ENCODE results near the gene UBE2S. TPM values are rescaled to one million over a fixed set of nuclear protein-coding genes. Genes with fewer than 3 reads are reported as not detected.
"Not testable (repeated sequence)": the region's sequence is repeated elsewhere in the genome, so short reads cannot be mapped to it uniquely, and the experiment has no call there.

The UBE2S gene
- total RNA-seq, 2 donors from 2014 or later = 183 to 343 TPM

DNA sequence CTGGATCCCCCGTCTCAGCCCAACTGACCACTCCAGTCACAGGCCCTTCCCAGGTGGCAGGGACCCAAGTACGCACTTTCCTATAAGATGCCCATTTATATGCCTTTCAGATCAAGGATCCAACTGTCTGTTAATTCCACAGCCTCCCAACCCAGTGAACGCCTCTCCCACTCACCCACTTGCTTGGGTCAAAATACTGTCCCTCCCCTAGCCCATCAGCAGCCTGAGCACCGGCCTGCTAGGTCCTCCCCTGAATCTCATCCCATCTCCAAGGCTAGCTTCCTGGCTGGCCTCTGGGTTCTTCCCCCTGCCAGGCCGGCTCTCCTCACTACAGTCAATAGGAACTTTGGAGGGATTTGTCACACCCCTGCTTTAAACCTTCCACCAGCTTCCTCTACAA lies 1.9 kb downstream of the UBE2S start:
- ATAC-seq (replicated peaks) = no peak
- H3K27ac Mint-ChIP-seq = peak overlapping the region; percentile 90
- H3K27me3 Mint-ChIP-seq = no peaks in the 10 kb centered on the region
- peak overlapping the region; percentile 97 for H3K4me3 Mint-ChIP-seq
- peaks cover 14% of the 10 kb centered on the region for H3K4me1 Mint-ChIP-seq
- H3K9me3 Mint-ChIP-seq = no peaks in the 10 kb centered on the region
- peaks cover 72% of the 10 kb centered on the region for H3K36me3 Mint-ChIP-seq (ENCODE audit: low read depth)

DNA sequence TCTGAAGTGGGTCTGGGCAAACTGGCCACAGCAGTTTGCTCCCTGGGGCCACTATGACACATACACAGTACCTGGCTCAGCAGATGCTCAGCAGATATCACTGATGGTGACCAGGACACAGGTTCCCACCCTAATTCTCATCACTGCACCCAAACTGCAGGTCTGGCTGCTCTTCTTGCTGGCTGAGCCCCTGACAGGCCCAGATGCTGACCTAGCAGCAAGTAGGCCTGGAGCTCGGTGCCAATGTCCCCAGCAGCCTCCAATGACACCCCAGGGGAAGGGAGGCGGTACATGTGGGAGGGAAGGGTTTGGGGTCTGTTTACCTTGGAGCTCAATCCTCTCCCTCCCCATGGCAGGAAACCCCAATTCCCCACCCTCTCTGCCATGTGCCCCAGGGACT lies 5.1 kb downstream of the UBE2S start:
- Mint-ChIP-seq H3K27me3 (no peaks in the 10 kb centered on the region), H3K9me3 (no peaks in the 10 kb centered on the region), H3K36me3 (ENCODE audit: low read depth) (peaks cover 70% of the 10 kb centered on the region), H3K4me3 (no peak overlapping the region), H3K27ac (no peak overlapping the region), H3K4me1 (peaks cover 23% of the 10 kb centered on the region)
- no peak for ATAC-seq (replicated peaks)

DNA sequence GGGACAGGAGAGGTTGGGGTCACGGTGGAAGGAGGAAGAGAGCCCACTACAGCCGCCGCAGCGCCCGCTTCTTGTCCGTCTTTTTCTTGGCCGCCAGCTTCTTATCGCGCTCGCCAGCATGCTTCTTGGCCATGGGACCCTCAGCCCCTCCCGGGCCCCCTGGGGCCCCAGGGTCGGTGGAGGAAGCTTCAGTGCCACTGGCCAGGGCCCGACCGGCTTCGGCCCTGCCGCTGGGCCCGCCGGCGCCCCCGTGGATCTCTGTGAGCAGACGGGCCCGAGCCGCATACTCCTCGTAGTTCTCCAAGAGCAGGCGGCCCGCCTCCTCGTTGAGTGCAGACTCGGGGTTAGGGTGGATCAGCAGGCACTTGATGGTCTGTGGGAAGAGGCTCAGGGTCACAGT lies 6.2 kb downstream of the UBE2S start:
- H3K9me3 Mint-ChIP-seq; H3K4me3 Mint-ChIP-seq; H3K27ac Mint-ChIP-seq; ATAC-seq (replicated peaks); H3K27me3 Mint-ChIP-seq: not testable (repeated sequence)
- Mint-ChIP-seq H3K36me3 (ENCODE audit: low read depth) (peaks cover 59% of the 10 kb centered on the region), H3K4me1 (peaks cover 20% of the 10 kb centered on the region)

DNA sequence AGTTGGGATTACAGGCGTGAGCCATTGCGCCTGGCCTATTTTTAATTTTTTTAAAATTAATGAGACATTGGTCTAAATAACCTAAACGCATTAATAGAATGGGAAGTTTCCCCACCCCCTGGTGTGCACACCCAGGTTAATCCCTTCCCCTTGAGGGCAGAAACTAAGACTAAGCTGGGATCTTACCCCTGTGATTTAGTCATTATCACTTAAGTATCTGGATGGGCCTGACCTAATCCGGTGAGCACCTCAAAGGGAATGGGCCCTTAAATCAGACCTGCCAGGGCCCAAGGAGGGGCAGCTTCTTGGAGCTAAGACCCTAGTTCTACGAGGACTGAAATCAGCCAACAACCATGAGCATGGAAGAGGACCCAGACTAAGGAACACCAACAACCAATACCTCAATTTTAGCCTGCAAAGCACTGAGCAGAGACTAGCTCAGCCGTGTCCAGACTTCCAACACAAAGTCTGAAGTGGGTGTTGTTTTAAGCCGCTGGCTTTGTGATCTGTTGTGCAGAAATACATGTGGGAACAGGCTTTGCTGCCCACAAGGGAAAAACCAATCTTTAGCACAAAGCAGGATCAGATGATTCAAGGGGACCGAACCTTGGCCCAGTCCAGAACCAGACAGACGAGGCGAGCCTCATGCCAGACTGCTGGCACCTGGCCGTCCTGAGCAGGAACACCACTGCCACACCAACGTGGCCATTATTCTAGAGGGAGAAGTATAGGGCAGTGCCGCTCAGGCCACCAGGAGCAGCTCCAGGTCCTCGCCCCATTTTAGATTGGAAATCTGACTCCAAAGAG lies 7.1 kb downstream of the UBE2S start:
- Mint-ChIP-seq H3K27me3 (no peaks in the 10 kb centered on the region), H3K9me3 (no peaks in the 10 kb centered on the region)
- ATAC-seq (replicated peaks) = no peak

DNA sequence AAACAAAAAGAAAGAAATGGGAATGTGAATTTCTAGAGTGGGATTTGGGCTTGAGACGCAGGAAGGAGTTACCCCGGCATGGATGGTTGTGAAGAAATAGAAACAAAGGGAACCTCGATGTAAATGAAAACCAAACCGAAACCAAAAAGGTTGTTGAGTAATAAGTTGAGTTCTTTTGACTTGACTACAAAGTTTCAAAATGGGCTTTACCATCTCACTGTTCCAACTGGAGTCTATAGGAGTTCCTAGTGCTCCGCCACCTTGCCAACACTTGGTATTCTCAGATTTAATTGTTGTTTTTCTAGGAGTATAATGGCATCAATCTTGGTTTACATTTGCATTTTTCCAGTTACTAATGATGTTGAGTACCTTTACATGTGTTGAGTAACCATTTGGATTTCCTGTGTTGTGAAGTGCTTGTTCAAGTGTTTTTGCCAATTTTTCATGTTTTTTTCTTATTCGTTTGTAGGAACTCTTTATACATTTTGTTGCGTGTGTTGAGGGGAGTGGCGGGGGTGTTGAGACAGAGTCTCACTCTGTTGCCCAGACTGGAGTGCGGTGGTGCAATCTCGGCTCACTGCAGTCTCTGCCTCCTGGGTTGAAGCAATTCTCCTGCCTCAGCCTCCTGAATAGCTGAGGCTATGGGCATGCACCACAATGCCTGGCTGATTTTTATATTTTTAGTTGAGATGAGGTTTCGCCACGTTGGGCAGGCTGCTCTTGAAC lies 9.2 kb downstream of the UBE2S start:
- Mint-ChIP-seq H3K4me3 (peak overlapping the region; percentile 62), H3K36me3 (ENCODE audit: low read depth) (peaks cover 28% of the 10 kb centered on the region), H3K27ac (peak overlapping the region; percentile 81), H3K9me3 (no peaks in the 10 kb centered on the region), H3K4me1 (peaks cover 9% of the 10 kb centered on the region), H3K27me3 (no peaks in the 10 kb centered on the region)
- peak; percentile 92 for ATAC-seq (replicated peaks)

More for the DNA sequence above, 7.1 kb downstream of the UBE2S start:
- Mint-ChIP-seq H3K4me1 (peaks cover 11% of the 10 kb centered on the region), H3K27ac (no peak overlapping the region), H3K4me3 (no peak overlapping the region), H3K36me3 (ENCODE audit: low read depth) (peaks cover 50% of the 10 kb centered on the region)

DNA sequence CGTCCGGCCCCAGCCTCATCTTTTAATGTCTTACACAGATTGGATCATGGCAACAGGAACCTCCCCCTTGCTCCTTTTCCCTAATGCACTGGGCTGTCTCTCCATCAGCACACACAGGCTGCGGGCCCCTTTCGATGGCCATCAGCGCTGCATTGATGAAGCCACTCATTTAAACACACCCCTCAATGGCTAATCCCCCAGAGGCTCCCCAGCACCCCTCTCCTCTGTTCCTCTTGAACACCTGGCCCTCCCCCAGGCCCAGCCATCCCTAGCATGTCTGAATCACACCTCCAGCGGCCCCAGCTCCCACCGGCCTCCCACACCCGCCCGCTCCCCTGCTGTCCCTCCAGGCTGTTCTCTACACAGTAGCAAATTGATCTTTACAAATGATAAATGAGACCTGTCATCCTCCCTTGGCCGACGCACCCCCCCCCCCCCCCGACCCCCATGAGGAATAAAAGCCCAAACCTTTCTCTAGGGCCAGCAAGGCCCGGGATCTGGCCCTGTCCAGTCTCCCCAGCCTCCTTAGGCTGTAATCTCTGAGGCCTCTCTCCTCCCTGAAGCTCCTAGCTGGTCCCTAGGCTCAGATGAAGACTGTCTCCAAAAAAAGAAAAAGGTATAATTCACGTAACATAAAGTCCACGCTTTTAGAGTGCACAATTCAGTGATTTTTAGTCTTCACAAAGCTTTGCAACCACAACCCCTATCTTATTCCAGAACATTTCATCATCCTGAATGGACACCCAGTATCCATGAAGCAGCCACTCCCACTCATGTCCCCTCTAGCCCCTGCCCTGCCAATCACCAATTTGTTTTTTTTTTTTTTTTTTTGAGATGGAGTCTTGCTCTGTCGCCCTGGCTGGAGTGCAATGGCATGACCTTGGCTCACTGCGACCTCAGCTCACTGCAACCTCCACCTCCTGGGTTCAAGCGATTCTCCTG lies 14.5 kb downstream of the UBE2S start:
- Mint-ChIP-seq H3K27ac (no peak overlapping the region), H3K4me1 (peaks cover 13% of the 10 kb centered on the region), H3K27me3 (no peaks in the 10 kb centered on the region), H3K4me3 (no peak overlapping the region), H3K9me3 (no peaks in the 10 kb centered on the region), H3K36me3 (ENCODE audit: low read depth) (peaks cover 42% of the 10 kb centered on the region)
- ATAC-seq (replicated peaks) = no peak

DNA sequence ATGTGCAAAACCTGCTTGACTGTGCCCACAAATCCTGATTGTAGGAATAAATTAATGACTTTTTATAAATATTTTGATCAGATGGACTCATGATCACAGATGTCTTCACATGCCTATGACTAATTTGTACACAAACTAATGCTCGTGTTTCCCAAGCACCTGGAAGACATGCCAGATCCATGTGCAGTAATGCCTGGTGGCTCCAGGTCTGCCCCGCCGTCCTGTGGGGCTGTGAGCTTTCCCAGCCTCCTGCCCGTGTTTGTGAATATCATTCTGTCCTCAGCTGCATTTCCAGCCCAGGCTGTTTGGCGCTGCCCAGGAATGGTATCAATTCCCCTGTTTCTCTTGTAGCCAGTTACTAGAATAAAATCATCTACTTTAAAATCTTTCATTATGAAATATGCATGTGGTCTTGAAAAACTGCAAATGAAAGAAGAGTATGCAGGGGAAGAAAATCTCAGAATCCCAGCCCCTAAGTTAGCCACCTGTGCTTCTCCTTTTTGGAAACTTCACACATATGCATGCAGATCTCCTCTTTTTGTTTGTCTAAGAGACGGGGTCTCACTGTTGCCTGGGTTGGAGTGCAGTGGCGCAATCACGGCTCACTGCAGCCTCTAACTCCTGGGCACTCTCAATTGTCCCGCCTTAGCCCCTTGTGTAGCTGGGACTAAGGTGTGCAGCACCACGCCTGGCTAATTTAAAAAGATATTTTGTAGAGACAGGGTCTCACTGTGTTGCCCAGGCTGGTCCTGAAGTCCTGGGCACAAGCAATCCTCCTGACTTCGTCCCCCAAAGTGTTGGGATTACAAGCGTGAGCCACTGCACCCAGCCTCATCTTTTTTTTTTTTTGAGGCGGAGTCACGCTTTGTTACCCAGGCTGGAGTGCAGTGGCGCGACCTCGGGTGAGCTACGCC lies 15.6 kb downstream of the UBE2S start:
- Mint-ChIP-seq H3K9me3 (no peaks in the 10 kb centered on the region), H3K4me1 (peaks cover 10% of the 10 kb centered on the region), H3K27me3 (no peaks in the 10 kb centered on the region), H3K27ac (no peak overlapping the region), H3K36me3 (ENCODE audit: low read depth) (peaks cover 54% of the 10 kb centered on the region), H3K4me3 (no peak overlapping the region)
- no peak for ATAC-seq (replicated peaks)

DNA sequence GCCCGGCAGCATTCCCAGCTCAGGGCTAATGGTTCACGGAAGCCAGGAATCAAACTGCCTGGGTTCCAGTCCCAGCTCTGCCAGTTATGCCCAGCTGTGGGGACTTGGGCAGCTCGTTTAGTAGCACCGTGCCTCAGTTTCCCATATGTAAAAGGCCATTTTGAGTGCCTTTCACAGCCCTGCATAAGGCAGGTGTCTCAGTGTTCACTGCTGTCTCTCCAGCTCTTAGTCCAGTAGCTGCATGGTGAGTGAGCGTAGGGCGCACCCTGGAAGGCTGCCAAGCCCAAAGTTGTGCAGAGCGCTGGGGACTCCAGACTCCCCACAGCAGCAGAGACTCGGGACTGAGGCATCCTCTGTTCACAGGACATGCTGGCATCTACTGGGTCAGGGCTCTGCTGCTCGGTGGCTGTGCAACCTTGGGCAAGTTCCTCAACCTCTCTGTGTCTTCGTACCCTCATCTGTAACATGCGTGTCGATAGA lies 16.4 kb downstream of the UBE2S start:
- no peak overlapping the region for H3K4me3 Mint-ChIP-seq
- no peak for ATAC-seq (replicated peaks)
- H3K36me3 Mint-ChIP-seq (ENCODE audit: low read depth) = peaks cover 61% of the 10 kb centered on the region
- H3K27me3 Mint-ChIP-seq = no peaks in the 10 kb centered on the region
- peak overlapping the region; percentile 75 for H3K27ac Mint-ChIP-seq
- H3K4me1 Mint-ChIP-seq = peaks cover 14% of the 10 kb centered on the region
- no peaks in the 10 kb centered on the region for H3K9me3 Mint-ChIP-seq

DNA sequence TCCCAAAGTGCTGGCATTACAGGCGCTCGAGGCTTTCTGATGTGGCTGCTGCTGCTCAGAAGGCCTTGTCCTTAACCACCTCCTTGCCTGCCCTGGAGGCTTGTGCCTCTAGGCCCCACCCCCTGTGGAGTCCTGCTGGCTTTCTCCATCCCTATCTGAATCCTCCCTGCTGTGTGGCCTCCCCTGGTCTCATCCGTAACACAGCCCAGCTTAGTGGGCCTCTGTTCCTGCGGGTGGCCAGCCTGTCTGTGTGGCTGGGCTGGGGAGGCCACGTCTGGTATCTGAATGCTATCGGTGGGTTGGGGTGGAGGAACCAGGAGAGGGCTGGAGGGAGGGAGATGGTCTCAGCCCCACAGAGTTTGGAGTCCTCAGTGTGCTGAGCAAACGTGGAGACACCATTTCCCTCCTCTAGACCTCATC lies 17.1 kb downstream of the UBE2S start:
- Mint-ChIP-seq H3K4me3 (peak overlapping the region; percentile 100), H3K27me3 (no peaks in the 10 kb centered on the region), H3K9me3 (no peaks in the 10 kb centered on the region), H3K4me1 (peaks cover 14% of the 10 kb centered on the region), H3K36me3 (ENCODE audit: low read depth) (peaks cover 68% of the 10 kb centered on the region), H3K27ac (peak overlapping the region; percentile 75)
- no peak for ATAC-seq (replicated peaks)

DNA sequence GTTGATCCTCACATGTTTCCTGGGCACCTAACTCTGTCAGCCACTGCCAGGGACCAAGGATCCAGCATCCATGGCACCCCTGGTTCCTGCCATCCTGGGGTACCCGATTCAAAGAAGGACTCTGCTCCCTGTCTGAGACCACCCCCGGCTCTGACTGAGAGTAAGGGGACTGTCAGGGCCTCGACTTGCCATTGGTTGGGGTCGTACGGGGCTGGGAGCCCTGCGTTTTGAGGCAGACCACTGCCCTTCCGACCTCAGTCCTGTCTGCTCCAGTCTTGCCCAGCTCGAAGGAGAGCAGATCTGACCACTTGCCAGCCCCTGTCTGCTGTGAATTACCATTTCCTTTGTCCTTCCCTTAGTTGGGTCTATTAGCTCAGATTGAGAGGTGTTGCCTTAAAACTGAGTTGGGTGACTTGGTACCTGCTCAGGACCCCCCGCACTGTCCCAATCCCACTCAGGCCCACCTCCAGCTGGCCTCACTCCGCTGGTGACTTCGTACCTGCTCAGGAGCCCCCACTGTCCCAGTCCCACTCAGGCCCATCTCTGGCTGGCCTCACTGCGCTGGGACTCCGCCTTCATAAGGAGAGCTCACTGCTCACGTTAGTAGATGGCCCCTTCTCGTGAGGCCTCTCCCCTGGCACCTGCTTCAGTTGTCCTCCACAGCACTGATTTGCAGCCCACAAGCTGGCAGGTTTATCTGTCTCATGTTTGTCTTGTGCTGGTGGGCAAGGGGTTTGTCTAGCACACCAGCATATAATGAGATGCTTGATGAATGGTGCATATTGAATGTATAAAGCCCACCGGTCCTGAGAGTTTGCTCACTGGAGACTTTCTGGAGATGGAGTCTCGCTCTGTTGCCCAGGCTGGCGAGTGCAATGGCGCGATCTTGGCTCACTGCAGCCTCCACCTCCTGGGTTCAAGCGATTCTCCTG lies 17.9 kb downstream of the UBE2S start:
- H3K27ac Mint-ChIP-seq = peak overlapping the region; percentile 75
- H3K4me1 Mint-ChIP-seq = peaks cover 14% of the 10 kb centered on the region
- ATAC-seq (replicated peaks) = no peak
- H3K9me3 Mint-ChIP-seq = no peaks in the 10 kb centered on the region
- no peaks in the 10 kb centered on the region for H3K27me3 Mint-ChIP-seq
- H3K4me3 Mint-ChIP-seq = peak overlapping the region; percentile 100
- peaks cover 73% of the 10 kb centered on the region for H3K36me3 Mint-ChIP-seq (ENCODE audit: low read depth)

DNA sequence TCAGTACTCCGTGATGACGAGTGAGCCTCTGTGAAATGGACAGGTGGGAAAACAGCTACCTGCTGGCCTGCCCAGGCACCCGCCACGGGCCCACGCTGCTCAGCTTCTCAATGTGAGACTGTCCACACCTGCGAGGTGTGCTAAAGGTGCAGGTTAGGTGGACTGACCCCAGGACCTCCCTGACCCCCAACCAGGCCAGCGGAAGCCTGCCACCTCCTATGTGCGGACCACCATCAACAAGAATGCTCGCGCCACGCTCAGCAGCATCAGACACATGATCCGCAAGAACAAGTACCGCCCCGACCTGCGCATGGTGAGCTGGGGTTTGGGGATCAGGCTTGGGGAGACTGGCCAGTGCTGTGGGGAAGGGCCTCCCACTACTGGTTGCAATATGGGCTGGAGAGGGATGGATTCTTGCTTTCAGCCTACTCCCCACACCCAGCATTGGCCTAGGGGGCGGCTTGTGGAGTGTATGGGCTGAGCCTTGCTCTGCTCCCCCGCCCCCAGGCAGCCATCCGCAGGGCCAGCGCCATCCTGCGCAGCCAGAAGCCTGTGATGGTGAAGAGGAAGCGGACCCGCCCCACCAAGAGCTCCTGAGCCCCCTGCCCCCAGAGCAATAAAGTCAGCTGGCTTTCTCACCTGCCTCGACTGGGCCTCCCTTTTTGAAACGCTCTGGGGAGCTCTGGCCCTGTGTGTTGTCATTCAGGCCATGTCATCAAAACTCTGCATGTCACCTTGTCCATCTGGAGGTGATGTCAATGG lies 19.7 kb downstream of the UBE2S start:
- Mint-ChIP-seq H3K27me3 (no peaks in the 10 kb centered on the region), H3K27ac (peak overlapping the region; percentile 100), H3K9me3 (no peaks in the 10 kb centered on the region), H3K4me3 (peak overlapping the region; percentile 100), H3K36me3 (ENCODE audit: low read depth) (peaks cover 73% of the 10 kb centered on the region), H3K4me1 (peaks cover 14% of the 10 kb centered on the region)
- ATAC-seq (replicated peaks) = no peak

DNA sequence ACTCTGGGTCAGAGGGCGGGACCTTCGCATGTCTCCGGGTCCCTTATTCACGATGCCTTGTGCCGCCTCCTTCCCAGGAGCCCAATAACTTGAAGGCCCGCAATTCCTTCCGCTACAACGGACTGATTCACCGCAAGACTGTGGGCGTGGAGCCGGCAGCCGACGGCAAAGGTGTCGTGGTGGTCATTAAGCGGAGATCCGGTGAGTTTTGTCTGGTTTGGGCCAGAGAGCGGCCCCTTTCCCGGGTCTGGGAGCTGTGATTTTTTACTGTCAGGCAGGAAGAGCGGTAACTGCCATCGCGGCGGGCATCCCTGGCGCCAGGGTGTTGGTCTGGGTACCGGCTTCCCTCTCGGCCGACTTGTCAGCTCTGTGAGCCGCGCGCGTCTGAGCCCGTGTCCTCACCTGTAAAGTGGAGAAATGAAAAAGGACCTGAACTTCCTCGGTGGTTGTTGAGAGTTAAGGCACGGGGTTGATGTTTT lies 21.1 kb downstream of the UBE2S start:
- no peaks in the 10 kb centered on the region for H3K9me3 Mint-ChIP-seq
- H3K36me3 Mint-ChIP-seq (ENCODE audit: low read depth) = peaks cover 65% of the 10 kb centered on the region
- H3K4me1 Mint-ChIP-seq = peaks cover 24% of the 10 kb centered on the region
- H3K27me3 Mint-ChIP-seq = no peaks in the 10 kb centered on the region
- no peak for ATAC-seq (replicated peaks)
- H3K4me3 Mint-ChIP-seq = peak overlapping the region; percentile 100
- peak overlapping the region; percentile 100 for H3K27ac Mint-ChIP-seq

Measured in activated T-helper 17 cell treated with anti-CD3 and anti-CD28 coated beads, Interleukin-2, amount 50 U/mL, for 72 hours (primary cell).